GM12865 (cell line): ENCODE measurements around the gene STK39.

ENCODE experiments used
- DNase-seq: peaks from one replicate; pipeline ENCODE4 v3.0.0; 2010; ENCODE audit warnings: low read depth
- H3K4me3 ChIP-seq: 2 replicates; pipeline ENCODE4 v1.5.1; 2011; ENCODE audit warnings: mild to moderate bottlenecking, low read depth, low read length, control low read depth
- TF ChIP-seq, protein P1 (sequence below): IDR thresholded peaks from 2 replicates; pipeline ENCODE4 v1.5.1; 2011; ENCODE audit warnings: low read length, control low read depth, low read depth, inconsistent platforms; ENCODE audit not compliant: insufficient read depth; ENCODE audit errors: missing control alignments

Gene STK39

DNA sequence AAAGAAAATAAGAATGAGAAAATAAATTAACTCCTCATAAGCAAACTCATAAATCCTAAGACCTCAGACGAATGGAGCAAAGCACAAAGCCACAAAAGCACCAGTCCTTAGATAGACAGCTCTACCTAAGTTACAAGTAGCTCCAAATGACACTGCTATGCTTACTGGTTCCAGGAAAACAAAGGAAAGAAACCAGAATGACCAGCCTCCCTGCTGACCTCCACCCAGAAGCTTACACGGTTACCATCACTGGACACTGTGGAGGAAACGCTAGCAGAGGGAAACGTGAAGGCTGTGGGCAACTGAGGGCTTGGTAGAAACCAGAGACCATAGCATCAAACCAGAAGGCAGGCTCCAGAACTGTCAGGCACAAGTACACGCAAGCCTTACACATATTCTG is 67.8 kb downstream of the STK39 start:
- no peak overlapping the region for H3K4me3 ChIP-seq
- TF ChIP-seq, protein P1, sequence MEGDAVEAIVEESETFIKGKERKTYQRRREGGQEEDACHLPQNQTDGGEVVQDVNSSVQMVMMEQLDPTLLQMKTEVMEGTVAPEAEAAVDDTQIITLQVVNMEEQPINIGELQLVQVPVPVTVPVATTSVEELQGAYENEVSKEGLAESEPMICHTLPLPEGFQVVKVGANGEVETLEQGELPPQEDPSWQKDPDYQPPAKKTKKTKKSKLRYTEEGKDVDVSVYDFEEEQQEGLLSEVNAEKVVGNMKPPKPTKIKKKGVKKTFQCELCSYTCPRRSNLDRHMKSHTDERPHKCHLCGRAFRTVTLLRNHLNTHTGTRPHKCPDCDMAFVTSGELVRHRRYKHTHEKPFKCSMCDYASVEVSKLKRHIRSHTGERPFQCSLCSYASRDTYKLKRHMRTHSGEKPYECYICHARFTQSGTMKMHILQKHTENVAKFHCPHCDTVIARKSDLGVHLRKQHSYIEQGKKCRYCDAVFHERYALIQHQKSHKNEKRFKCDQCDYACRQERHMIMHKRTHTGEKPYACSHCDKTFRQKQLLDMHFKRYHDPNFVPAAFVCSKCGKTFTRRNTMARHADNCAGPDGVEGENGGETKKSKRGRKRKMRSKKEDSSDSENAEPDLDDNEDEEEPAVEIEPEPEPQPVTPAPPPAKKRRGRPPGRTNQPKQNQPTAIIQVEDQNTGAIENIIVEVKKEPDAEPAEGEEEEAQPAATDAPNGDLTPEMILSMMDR, result no peak
- no peak for DNase-seq

GRCh38 chr2:168178520-168179324 is 68.7 kb downstream of the STK39 start:
- no peak for DNase-seq
- H3K4me3 ChIP-seq, result no peak overlapping the region
- TF ChIP-seq, protein P1, result no peak

DNA sequence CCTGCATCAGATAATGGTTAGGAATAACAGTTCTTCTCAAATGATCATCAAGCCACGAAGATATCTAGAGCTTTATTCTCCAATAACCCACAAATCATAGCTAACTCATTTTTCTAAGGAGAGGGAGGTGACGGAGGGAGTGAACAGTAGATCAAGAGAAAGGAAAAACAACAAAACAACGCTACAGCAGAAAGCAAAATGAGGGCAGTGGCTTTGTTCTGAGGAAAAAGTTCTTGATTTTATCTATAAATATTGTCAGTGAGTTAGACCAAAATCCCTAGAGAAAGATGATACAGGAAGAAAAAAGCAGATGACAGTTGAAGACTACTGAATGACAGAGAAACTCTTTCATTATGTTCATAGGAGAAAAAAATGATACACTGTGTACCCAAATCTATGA is 71.0 kb downstream of the STK39 start:
- DNase-seq, result no peak
- H3K4me3 ChIP-seq, result no peak overlapping the region
- TF ChIP-seq, protein P1, result no peak

- TF ChIP-seq, protein P1, result no peak
- H3K4me3 ChIP-seq, result no peak overlapping the region
- no peak for DNase-seq
Observed at GRCh38 chr2:168175469-168175868, 71.9 kb downstream of the STK39 start.

DNA sequence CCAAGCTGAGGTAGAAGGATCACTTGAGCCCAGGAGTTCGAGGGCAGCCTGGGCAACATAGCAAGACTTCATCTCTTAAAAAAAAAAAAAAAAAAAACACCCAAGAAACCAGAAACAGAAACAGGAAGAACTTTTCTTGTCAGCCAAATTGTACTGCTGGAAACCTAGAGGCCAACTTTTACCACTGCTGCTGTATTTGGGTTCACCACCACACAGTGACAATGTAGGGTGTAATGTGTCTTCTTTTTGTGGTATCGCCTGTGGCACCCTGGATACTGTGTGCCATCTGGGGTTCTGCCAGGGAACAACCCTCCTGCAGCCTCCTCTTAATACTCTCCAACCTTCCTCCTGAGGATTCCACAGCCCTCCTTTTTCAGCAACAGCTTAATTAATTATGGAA is 72.6 kb downstream of the STK39 start:
- TF ChIP-seq, protein P1, result no peak
- no peak overlapping the region for H3K4me3 ChIP-seq
- DNase-seq, result no peak

- TF ChIP-seq, protein P1, result no peak
- DNase-seq, result no peak
- H3K4me3 ChIP-seq, result no peak overlapping the region
Observed at GRCh38 chr2:168172071-168172470, 75.3 kb downstream of the STK39 start.
